Globus pallidus (tissue), 1 donor: ENCODE data around the gene MAPKBP1.

Source experiments
- DNase-seq: peaks from one replicate; pipeline ENCODE4 v3.0.0-alpha.2; 2015; ENCODE audit warnings: low spot score

Gene MAPKBP1

DNA sequence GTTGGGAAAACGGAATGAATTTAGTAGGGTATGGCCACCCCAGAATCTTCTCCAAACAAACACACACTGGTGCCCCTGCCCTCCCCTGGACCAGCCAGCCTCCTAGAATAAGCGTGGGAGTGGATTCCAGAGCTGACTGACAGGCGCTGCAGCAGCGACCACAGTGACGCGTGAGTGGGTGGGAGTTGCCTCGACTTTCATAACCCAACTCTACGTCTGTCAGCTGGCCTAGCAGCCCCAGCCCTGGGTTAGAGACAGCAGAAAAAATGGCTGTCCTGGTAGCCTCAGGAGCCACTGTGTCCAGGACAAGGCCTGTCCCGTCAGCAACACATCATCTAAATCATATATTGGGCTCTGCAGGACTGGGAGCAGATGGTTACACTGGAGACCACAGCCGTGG is 74.3 kb downstream of the MAPKBP1 start:
- DNase-seq = no peak

DNA sequence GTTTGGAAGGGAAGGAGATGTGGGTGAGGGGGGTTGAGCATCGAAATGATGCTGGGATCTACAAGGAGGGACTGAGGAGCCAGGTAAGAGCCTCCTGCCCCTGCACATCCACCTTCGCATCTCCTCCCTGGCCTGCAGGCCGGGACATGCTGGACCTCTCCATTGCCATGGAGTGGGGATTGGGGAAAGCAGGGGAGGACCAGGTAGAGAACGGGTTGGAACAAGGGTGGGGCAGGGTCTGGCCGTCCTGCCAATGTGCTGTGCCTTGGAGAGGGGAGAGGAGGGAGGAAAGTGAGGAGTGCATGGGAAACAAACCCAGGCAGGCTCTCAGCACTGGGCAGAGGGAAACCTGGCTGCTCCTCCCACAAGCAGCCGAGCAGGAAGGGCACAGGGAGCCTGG is 74.9 kb downstream of the MAPKBP1 start:
- DNase-seq = no peak

DNA sequence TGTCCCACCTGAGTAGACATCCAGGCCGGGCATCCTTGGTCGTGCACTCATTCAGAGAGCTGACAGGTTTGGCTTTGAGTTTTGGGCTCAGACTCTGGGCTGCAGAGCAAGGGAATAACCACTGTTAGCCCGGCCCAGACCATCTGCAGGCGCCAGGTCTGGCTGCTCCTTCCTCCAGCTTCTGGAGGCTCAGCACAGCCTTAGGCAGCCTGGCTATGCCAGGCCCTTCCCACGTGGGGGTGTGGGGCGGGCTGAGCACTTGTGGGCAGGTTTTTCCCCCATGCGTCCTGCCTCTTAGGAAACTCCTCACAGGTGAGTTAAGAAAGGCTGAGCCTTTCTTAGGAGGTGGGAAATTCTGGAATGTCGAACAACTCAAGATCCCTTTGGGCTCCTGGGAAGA is 75.6 kb downstream of the MAPKBP1 start:
- no peak for DNase-seq

DNA sequence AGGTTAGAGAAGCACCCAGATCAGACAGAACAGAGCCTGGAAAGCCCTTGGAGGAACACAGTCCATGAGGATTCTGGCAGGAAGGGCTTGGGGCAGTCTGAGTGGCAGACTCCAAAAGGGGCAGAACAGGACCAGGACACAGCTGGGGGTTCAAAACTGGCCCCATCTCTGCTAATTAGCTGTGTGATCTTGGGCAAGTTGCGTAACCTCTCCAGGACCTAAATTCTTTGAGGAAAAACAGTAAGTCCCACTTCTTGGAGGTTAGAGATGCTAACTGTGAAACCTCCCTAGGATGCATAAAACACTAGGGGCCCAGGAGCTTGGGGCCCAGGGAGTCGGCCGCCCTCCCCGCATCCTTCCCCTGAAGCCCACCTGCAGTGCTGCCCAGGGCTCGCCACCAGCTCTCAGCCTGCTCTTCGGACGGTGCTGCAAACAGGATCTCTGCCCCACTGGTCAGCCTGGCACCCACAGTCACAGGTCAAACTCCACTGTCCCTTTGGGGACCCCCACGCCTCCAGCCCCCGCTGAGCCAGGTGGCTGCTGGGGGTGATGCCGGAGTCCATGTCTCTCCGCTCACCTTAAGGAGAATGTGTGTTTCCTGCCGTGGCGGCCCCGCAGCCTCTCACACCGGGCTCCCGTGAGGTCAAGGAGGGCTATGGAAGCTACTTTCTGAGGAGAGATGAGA is 76.3 kb downstream of the MAPKBP1 start:
- no peak for DNase-seq

DNA sequence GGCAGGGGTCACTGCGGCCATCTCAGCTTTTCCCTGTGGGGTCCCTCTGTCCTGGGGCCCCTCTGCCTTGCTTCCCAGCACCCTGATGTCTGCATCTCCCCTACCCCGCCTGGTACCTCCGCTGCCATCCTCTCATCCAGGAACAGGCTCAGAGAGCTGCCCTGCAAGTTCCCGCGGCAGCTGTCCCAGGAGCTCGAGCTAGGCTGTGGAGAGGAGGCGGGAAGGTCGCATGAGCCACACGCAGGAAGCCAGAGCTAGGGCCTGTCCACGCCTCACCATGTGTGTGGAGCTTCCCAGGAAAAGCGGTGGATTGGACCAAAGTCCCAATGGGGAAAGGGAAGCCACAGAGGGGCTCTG is 76.9 kb downstream of the MAPKBP1 start:
- no peak for DNase-seq

DNA sequence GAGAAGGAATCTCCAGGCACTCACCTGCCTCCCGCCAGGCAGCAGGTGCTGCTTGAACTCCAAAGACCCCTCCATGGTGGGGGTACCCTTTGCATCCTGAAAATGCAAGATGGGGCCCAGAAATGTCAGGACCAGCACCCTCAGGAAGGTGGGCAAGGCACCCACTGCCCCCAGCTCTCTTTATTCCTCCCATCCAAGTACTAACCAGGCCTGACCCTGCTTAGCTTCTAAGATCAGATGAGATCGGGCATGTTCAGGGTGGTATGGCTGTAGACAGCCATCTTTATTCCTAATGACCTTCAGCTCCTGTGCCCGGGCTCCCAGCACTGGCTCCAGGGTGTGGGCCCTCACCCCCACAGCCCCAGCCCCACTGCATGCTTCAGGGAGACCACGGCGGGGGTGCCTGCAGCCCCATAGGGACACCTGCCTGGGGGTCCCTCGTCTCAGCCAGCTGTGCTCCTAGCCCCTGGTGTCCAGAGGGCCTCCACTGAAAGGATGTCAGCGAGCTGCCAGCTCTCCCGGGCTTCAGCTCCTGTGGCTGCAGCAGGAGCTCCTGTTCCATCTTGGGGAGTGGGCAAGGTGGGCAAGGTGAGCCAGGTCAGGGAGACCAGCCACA is 77.6 kb downstream of the MAPKBP1 start:
- DNase-seq = no peak

DNA sequence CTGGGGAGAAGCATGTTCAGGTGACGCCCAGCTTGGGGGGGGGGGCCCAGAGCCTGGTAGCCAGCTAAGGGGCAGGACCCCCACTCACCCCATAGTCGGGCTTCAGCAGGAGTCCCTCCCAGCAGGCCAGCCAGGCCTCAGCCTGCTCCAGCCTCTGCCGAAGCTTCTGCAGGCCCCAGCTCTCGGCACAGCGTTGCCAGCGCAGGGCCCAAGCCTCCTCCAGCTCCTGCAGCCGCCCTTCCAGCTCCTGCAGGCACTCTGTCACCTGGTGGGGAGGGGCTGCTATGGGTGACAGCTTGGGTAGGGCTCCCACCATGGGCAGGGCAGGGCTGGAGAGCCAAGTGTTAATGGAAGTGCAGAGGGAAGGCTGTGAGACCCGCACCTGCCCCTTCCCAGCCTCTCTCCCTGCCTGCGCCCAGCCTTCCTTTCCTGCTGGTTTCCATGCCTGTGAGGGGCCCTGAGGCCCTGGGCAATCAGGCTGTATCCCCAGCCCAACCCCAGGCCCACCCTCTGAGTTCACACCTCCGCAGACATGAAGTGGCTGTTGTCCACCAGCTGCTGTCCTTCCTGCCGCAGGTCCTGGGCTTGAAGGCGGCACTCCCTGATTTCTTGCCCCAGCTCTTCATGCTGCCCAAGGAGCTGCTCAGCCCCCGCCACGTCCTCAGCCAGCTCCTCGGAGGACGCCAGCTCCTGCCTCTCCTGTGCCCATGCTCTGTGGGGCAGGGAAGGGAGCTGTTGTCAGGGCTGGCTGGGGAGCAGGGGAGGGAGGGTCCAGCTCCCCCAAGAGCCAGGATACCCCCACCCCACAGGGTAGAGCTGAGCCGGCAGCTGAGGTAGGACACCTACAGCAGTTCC is 78.7 kb downstream of the MAPKBP1 start:
- DNase-seq = no peak

DNA sequence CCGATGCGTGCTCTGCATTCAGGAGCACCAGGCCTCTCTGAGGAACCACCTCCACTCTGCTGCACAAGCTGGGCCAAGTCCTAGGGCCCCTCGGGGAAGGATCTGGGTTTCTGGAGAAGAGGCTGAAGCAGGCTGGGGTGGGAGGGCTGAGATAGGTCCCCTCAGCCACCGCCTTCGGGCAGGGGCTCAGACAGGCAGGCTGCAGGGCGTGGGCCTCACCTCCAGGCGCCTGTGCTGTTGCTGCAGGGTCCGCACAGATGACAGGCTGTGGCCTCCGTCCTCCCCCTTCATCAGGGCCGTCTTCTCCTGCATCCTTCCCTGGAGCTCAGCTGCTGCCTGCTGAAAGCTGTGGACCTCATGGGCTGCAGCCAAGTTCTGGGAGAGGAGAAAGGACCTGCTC is 79.5 kb downstream of the MAPKBP1 start:
- DNase-seq = no peak

DNA sequence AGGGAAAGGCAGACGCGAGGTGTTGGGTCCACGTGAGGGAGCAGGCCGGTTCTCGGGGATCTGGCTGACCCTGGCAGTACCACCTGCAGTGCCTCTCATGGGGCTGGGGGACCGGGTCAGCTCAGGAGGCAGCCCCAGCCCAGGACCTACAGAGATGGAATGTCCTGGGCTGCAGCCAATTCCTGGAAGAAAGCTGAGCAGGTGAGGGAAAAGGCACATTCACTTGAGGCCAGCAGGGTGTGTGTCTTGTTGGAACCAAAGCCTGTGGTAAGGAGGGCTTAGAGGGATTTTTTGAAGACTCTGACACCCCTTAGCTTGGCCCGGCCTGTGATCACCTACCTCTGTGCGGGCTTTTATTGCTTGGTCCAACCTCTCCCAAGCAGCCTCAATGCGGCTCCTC is 80.2 kb downstream of the MAPKBP1 start:
- DNase-seq = no peak

DNA sequence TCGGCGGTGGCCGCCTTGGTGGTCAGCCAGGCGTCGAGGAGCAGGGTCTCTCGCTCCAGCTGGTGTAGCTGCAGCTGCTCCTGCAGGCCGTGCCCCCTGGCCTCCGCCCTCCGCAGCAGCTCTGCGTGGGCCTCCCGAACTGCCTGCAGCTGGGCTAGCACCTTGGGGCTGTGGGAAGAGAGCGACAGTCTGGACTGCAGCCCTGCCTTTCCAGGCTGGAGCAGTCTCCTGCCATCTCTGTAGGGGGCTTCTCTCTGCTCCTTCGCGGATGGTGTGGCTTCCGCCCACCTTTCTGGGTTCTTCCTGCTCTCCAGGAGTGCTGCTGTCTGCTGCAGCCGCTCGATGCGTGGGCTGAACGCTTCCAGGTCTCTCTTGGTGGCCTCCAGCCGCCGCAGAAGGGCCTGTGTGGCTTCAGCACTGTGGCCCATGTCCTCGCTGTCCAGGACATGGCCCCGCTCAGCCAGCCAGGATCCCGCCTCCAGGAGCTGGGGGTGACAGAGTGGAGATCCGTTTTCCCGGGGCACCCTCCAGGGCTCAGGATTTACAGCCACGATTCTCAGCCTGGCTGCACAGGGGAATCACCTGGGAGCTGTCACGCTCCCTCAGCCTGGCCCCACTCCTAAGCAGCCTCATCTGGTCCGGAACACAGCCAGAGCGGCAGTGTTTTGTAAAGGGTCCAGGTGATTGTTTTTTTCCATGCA is 81.1 kb downstream of the MAPKBP1 start:
- DNase-seq = no peak

DNA sequence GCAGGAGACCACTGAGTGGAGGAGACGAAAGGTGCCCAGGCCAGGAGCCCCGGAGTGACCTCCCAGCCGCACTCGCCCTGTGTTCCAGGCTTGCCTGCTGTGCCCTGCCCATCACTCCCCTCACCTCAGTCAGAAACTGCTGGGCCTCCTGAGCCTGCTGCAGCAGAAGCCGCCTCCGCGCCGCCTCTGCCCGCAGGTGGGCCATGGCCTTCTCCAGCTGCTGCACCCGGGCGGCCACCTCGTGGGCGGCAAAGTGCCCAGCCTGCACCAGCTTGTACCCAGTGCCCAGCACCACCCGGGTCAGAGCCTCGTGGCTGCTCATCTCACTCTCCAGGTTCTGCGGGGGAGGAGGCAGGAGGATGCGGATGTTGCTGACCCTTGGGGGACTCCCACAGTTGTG is 82.0 kb downstream of the MAPKBP1 start:
- no peak for DNase-seq

DNA sequence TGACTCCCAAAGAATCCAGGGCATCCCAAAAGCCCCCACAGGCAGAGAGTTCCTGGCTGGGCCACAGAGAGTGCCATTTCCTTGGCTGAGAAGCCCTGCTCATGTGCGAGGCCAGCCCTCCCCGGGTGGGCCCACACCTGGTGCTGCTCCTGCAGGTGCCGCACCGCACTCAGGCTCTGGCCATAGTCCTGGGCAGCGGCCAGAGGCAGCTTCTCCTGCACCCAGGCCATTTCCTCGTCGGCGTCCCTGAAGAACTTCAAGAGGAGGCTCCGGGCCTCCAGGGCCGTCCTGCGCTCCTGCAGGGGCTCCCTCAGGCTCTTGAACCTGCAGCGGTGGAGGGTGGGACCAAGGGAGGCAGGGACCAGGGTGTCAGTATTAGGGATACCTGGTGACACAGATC is 82.4 kb downstream of the MAPKBP1 start:
- DNase-seq = no peak

DNA sequence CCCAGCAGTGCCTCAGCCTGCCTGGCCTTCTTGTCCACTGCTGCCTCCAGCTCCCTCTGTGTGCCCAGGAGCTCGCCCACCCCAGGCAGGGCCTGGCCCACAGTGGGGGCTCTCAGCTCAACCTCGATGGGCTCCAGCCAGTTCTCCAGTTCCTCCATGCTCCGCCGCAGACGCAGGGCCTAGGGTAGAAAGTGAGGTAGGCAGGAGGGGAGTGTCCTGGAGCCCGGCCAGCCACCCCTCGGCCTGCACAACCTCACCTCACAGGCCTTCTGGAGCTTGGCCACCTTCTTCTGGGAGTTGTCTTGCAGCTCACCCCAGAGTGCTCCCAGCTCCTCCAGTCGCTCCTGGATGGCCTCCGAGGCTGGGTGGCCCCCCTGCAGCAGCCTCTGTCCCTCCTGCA is 83.0 kb downstream of the MAPKBP1 start:
- no peak for DNase-seq

DNA sequence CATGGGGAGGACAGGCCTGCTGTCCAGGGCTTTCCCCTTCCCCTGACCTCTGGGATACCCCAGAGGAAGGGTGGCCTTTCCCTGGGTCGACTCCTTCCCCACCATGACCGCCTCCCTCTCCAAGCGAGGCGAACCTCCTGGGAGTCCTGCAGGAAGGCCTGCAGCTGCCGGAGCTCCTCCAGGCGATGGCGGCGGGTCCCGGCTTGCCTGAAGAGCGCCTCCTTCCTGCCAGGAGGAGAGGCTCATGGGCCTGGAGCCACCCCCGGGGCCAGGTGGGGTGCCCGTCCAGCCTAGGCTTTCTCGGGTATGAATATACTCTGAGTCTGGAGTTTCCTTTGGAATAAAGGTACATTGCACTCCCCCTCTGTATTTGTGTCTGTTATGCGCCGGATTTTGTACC is 84.5 kb downstream of the MAPKBP1 start:
- no peak for DNase-seq

DNA sequence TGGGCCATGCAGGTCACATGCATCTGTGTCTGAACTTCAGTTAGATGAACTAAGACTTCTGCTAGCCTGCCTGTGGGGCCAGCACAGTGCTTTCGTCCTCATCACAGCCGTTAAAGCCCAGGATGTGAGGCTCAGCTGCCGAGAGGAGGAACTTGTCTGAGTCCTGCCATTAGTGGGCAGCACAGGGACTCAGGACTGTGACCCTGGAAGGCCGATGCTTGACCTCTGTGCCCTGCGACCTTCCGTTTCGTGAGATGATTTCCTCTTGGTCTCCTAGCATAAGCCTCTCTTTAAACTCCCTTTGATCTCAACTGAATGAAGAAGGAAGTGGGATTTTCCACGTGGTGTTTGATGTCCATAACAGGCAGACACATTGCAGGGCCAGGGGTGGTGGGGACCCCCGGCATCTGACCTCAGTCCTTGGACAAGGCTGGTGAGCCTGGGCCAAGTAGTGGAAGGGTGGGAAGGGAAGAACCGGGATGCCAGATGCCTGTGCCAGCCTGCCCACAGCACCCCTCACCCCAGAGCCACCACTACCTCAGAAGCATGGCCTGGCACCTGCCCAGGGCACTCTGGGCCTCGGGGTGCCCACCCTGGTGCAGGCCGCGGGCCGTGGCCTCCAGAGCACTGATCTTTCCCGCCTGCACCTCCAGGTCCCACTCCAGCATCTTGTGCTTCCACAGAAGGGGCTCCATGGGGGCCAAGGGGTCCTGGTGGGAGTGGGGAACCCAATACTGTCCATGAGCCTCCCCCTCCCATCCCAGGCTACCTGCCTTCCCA is 86.0 kb downstream of the MAPKBP1 start:
- DNase-seq = no peak

DNA sequence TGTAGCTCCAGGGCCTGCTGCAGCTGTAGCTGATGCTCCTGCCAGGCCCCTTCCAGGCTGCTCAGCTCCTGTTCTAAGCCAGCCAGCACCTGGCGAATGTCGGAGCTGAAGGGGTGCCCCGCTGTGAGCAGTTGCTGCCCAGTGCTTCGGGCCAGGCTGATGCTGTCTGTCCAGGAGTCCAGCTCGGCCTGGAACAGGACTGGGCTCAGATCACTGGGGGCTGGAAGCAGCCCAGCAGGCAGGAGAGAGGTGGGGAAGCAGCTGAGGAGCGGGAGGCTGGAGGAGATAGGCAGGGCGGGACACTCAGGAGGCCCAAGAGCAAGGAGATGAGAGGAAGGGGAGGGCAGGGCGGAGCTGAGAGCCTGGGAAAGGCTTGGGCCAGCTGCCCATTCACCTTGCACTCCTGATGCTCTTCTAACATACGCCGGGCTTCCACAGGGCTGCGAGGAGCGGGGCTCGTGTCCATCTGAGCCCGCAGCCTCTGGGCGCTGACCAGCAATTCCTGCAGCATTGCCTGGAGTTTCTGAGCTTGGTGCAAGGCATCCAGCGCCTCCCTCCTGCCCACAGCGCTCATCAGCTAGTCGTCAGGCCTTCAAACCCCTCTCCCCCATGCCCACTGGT is 87.6 kb downstream of the MAPKBP1 start:
- no peak for DNase-seq

DNA sequence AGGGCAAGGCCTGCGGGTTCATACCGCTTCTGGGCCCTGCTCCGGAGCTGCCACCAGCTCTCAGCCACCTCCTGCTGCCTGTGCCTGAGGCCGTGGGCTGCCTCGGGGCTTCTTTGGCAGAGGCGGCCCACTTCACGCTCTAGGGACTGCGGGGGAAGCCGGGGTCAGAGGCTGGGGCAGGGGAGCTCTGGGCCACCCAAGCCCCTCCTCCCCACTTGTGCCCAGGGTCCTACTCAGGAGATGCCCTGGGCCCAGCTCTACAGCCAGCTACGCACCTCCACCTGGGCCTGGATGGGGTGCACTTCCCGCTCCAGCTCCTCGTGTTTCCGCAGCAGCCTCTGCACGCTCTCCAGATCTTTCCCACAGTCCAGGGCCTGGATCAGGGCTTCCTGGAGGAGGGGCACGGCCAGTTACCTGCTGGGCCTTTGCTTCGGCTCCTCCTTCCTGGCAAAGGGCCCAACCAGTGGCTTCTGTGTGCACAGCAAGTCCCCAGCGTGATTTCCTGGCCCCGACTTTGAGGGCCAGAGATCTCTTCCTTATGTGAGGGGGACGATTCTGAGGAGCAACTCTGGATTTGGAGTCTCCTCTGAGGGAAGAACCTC is 88.3 kb downstream of the MAPKBP1 start:
- DNase-seq = no peak

DNA sequence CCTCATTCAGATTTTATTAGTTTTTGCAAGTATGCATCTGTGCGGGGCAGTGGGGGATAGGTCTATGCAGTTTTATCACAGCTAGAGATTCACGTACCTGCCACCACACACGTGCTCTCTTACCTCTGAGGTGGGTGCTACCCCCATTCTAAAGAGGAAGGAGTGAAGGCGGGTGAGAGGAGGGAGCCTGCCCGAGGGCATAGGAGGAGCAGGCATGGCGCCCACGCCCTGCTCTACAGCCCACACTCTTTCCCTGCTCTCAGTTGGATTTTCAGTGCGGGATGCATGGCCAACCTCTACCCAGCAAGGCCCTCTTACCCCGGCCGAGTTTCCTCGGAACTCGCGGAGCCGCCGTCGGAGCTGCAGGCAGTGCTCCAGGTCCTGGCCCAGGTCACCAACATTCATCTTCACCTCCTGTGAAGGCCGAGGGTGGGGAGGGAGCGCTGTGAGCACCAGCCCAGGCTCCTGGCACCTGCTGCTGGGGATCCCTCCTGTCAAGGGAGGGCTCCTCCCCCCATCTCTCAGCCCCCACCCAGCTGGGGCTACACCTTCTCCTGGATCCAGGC is 91.3 kb downstream of the MAPKBP1 start:
- DNase-seq = no peak

DNA sequence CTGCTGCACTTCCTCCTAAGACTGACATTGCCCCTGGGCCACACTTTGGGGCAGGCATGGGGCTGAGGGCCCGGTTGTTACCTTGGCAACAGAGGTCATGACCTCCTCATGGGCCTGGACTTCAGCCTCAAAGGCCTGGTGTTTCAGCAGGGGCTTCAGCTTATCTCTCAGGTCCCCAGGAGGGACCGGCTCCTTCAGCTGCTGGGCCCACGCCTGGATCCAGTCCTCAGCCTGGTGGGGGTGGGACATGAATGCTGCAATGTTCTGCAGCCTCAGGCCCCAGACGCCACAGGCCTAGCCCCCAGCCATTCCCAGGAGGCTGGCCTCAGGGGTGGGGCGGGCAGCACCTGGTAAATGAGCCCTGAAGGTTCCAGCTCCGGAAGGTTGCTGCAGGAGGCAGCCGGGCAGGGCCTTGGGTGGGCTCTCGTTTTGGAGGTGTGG is 92.0 kb downstream of the MAPKBP1 start:
- DNase-seq = no peak

DNA sequence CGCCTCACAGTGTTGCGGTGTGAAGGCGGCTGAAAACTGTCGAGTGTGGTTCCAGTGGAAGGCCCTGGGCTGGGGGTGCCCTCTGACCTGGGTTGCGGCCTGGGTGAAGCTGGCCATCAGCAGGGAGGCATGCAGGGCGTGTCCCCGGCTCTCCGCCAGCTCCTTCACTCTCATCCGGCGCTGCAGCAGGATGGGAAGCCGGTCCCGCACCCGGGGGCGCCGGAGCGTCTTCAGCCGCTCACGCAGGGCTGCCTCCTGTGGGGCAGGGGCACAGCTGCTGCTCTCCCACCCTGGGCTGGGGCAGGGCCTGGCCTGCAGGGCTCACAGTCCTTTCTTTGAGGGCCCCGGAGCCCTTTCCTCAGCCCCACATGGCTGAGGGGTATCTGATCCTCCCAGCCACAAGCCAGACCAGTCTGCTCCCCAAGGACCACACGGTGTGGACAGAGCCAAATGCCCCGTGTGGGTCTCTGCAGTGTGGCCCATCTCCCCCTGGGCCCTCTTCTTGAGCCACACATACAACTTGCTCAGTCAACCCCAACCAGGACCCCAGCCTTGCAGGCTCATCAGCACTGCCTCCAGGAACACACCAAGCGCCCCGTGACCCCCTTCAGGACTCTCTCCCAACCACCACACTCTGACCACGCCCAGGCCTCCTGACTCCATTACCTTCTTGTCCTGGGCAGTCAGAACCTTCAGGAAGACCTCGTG is 92.7 kb downstream of the MAPKBP1 start:
- DNase-seq = no peak
